ENCODE results near the gene USB1. TPM values are rescaled to one million over a fixed set of nuclear protein-coding genes. Genes with fewer than 3 reads are reported as not detected.
"Not testable (repeated sequence)": the region's sequence is repeated elsewhere in the genome, so short reads cannot be mapped to it uniquely, and the experiment has no call there.

USB1 gene
- total RNA-seq, 1 donor from 2014 or later: 14.9 TPM

DNA sequence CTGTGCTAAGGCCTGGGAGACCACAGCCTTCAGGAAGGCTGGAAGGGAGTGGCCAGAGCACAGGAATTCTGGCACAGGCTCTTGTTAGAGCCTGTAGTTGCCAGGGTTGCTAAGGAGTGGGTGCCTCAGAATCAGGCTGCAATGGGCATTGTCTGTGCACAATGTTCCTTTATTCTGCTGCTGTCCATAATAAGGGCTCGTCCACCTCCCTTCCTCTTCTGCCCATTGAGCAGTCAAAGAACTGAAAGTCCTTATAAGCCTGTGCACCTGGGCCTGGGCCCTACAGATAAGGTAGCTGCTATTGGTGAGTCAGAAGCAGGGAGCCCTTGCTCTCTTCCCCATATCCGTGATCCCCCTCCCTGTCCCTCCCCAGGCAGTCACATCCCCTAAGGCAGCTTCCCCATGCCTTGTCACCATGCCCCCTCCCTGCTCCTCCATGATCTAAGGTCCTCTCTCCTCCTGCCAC is 24.8 kb upstream of the USB1 start:
- peaks cover 10% of the 10 kb centered on the region for H3F3A ChIP-seq (ENCODE audit: low read depth)
- no peaks in the 10 kb centered on the region for H4K20me1 ChIP-seq (ENCODE audit: low read depth)
- H3K27ac Mint-ChIP-seq: no peak overlapping the region
- peak overlapping the region; percentile 37 for H3K4me2 ChIP-seq
- H3K4me1 ChIP-seq: peaks cover 13% of the 10 kb centered on the region
- peak overlapping the region; percentile 32 for H2AFZ ChIP-seq (replicated peaks)
- H3K27me3 Mint-ChIP-seq (ENCODE audit: insufficient read depth, low read depth): peaks cover 22% of the 10 kb centered on the region
- H3K79me2 ChIP-seq (ENCODE audit: low read depth): no peaks in the 10 kb centered on the region
- no peaks in the 10 kb centered on the region for H3K4me1 Mint-ChIP-seq
- DNase-seq (ENCODE audit: low spot score): peak; percentile 46
- no peaks in the 10 kb centered on the region for H3K9me3 Mint-ChIP-seq
- H3K9ac ChIP-seq: no peak overlapping the region
- H3K36me3 Mint-ChIP-seq: no peaks in the 10 kb centered on the region
- no peaks in the 10 kb centered on the region for H3K9me3 ChIP-seq (ENCODE audit: low read depth)
- no peak overlapping the region for H3K4me3 Mint-ChIP-seq
- no peaks in the 10 kb centered on the region for H3K27me3 ChIP-seq
- no peak for TF ChIP-seq EZH2 (IDR thresholded peaks at IDR 0.05)
- TF ChIP-seq, protein P1, sequence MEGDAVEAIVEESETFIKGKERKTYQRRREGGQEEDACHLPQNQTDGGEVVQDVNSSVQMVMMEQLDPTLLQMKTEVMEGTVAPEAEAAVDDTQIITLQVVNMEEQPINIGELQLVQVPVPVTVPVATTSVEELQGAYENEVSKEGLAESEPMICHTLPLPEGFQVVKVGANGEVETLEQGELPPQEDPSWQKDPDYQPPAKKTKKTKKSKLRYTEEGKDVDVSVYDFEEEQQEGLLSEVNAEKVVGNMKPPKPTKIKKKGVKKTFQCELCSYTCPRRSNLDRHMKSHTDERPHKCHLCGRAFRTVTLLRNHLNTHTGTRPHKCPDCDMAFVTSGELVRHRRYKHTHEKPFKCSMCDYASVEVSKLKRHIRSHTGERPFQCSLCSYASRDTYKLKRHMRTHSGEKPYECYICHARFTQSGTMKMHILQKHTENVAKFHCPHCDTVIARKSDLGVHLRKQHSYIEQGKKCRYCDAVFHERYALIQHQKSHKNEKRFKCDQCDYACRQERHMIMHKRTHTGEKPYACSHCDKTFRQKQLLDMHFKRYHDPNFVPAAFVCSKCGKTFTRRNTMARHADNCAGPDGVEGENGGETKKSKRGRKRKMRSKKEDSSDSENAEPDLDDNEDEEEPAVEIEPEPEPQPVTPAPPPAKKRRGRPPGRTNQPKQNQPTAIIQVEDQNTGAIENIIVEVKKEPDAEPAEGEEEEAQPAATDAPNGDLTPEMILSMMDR (IDR thresholded peaks at IDR 0.05): no peak
- H3K27ac ChIP-seq: no peak overlapping the region
- H3K4me3 ChIP-seq: no peak overlapping the region
- H3K36me3 ChIP-seq: no peaks in the 10 kb centered on the region

DNA sequence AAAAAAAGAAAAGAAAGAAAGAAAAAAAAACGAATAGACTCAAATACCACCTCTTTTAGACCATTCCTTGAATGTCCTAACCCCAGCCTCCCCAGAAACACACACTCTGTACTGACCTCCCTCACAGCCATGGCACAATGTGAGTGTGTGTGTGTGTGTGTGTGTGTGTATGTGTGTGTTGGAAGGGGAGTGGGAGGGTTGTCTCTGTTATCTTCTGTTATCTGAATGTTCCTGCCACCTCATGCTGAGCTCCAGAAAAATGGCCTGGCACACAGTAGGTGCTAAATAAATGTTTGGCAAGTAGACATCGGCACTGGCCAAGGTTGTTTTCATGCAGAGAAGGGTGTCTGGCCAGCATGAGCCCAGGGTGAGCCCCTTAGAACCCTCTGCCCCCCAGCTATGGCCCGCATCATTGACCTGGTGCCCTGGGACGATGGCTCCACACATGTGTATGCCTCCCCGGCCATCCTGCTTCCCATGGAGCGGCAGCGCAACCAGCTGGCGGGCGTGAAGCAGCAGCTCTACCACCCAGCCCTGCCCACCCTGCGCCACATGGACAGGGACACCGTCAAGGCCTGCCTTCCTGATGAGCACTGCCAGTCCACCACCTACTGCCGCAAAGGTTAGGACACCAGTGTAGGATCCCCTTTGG is 23.7 kb upstream of the USB1 start:
- Histone ChIP-seq H4K20me1 (ENCODE audit: low read depth) (no peaks in the 10 kb centered on the region), H3K4me2 (no peak overlapping the region), H3K9ac (no peak overlapping the region), H3K4me1 (peaks cover 11% of the 10 kb centered on the region), H3K79me2 (ENCODE audit: low read depth) (no peaks in the 10 kb centered on the region), H3F3A (ENCODE audit: low read depth) (peaks cover 10% of the 10 kb centered on the region), H3K36me3 (no peaks in the 10 kb centered on the region), H3K4me3 (no peak overlapping the region), H3K27me3 (no peaks in the 10 kb centered on the region), H3K9me3 (ENCODE audit: low read depth) (no peaks in the 10 kb centered on the region), H3K27ac (no peak overlapping the region), H2AFZ (replicated peaks) (no peak overlapping the region)
- Mint-ChIP-seq H3K27me3 (ENCODE audit: insufficient read depth, low read depth) (peaks cover 20% of the 10 kb centered on the region), H3K36me3 (no peaks in the 10 kb centered on the region), H3K9me3 (no peaks in the 10 kb centered on the region), H3K4me3 (no peak overlapping the region), H3K27ac (no peak overlapping the region), H3K4me1 (no peaks in the 10 kb centered on the region)
- DNase-seq (ENCODE audit: low spot score): peak; percentile 44
- TF ChIP-seq EZH2 (IDR thresholded peaks at IDR 0.05) (no peak), EZH2phosphoT487 (IDR thresholded peaks at IDR 0.05) (no peak)
- TF ChIP-seq, protein P1 (IDR thresholded peaks at IDR 0.05): peak; percentile 39

DNA sequence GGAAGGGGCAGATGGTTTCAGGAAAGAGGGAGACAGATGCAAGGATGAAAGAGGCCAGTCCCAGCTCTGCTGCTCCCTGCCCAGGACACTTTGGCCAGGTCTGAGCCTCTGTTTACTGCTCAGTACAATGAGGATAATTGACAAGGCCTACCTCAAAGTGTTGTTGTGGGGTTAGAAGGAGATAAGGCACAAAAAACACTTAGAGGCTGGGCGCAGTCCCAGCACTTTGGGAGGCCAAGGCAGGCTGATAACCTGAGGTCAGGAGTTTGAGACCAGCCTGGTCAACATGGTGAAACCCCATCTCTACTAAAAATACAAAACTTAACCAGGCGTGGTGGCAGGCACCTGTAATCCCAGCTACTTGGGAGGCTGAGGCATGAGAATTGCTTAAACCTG is 23.1 kb upstream of the USB1 start:
- peaks cover 17% of the 10 kb centered on the region for H3K27me3 Mint-ChIP-seq (ENCODE audit: insufficient read depth, low read depth)
- not testable (repeated sequence) for H3K27ac Mint-ChIP-seq; H3F3A ChIP-seq (ENCODE audit: low read depth); H3K9me3 ChIP-seq (ENCODE audit: low read depth); DNase-seq (ENCODE audit: low spot score); H4K20me1 ChIP-seq (ENCODE audit: low read depth); H2AFZ ChIP-seq (replicated peaks); H3K9me3 Mint-ChIP-seq; H3K27ac ChIP-seq; H3K79me2 ChIP-seq (ENCODE audit: low read depth); H3K36me3 Mint-ChIP-seq; H3K9ac ChIP-seq; H3K4me3 Mint-ChIP-seq; H3K4me3 ChIP-seq; H3K27me3 ChIP-seq; H3K4me2 ChIP-seq; H3K4me1 Mint-ChIP-seq; H3K36me3 ChIP-seq
- peaks cover 11% of the 10 kb centered on the region for H3K4me1 ChIP-seq

DNA sequence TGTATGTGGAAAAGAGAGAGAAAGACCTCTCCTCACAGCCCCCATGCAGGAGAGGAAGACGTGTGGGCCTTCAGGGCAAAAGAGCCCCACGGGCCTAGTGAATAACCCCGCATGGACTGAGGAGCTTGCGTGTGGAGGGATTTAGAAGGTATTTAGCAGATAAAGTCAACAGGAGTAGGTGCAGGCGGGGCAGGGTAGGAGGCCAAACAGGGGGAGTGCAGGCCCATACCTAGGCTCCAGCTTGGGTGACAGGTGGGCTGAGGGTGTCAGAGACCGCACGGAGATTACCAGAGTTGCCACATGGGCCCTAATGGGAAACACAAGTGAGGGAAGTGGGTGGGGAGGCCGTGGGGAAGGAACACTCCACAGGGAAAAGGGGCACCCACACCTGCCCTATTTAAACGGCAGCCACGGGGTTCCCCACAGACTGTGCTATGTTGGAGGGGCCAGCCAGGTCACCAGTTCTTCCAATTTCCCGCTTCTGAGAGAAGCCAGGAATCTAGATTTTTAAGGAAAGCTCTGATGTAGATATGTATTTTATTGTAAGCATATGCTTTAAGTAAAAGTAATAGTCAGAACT is 22.1 kb upstream of the USB1 start:
- Mint-ChIP-seq H3K27ac (no peak overlapping the region), H3K4me1 (no peaks in the 10 kb centered on the region), H3K27me3 (ENCODE audit: insufficient read depth, low read depth) (peaks cover 14% of the 10 kb centered on the region), H3K9me3 (no peaks in the 10 kb centered on the region), H3K4me3 (no peak overlapping the region), H3K36me3 (no peaks in the 10 kb centered on the region)
- H3F3A ChIP-seq (ENCODE audit: low read depth): peaks cover 10% of the 10 kb centered on the region
- H3K9ac ChIP-seq: no peak overlapping the region
- TF ChIP-seq, protein P1 (IDR thresholded peaks at IDR 0.05): no peak
- TF ChIP-seq EZH2phosphoT487 (IDR thresholded peaks at IDR 0.05): no peak
- TF ChIP-seq EZH2 (IDR thresholded peaks at IDR 0.05): no peak
- H3K27me3 ChIP-seq: peaks cover 9% of the 10 kb centered on the region
- no peaks in the 10 kb centered on the region for H3K79me2 ChIP-seq (ENCODE audit: low read depth)
- no peaks in the 10 kb centered on the region for H3K9me3 ChIP-seq (ENCODE audit: low read depth)
- H3K4me2 ChIP-seq: no peak overlapping the region
- H2AFZ ChIP-seq (replicated peaks): no peak overlapping the region
- no peaks in the 10 kb centered on the region for H3K36me3 ChIP-seq
- H3K4me1 ChIP-seq: peaks cover 11% of the 10 kb centered on the region
- no peak for DNase-seq (ENCODE audit: low spot score)
- no peaks in the 10 kb centered on the region for H4K20me1 ChIP-seq (ENCODE audit: low read depth)
- H3K4me3 ChIP-seq: no peak overlapping the region
- H3K27ac ChIP-seq: no peak overlapping the region
